Astrocyte (in vitro differentiated cells and primary cell): ENCODE data around the gene CA10. TPM values are rescaled to one million over a fixed set of nuclear protein-coding genes. Genes with fewer than 3 reads are reported as not detected.

Source experiments
- DNase-seq: peaks from one replicate; pipeline ENCODE4 v3.0.0-alpha.2; 2010; ENCODE audit warnings: low read depth
- FAIRE-seq: peaks from 2 replicates; lab custom pipeline; 2011; peaks lifted over from hg19 to GRCh38; lab: Jason Lieb, UNC
- H2AFZ ChIP-seq: 2 replicates; pipeline ENCODE4 v1.6.0; 2012; ENCODE audit warnings: low read depth, low read length, inconsistent platforms
- H3K27ac ChIP-seq: 2 replicates; pipeline ENCODE4 v1.5.1; 2011; ENCODE audit warnings: low read depth, low read length, inconsistent platforms
- H3K27me3 ChIP-seq: 2 replicates; pipeline ENCODE4 v1.6.0; 2011; ENCODE audit warnings: low read length, inconsistent platforms; ENCODE audit not compliant: insufficient read depth
- H3K36me3 ChIP-seq: 2 replicates; pipeline ENCODE4 v1.5.1; 2011; ENCODE audit warnings: low read length, inconsistent platforms; ENCODE audit not compliant: insufficient read depth
- H3K4me1 ChIP-seq: 2 replicates; pipeline ENCODE4 v1.5.1; 2011; ENCODE audit warnings: low read length, inconsistent platforms; ENCODE audit not compliant: insufficient read depth
- H3K4me2 ChIP-seq: 2 replicates; pipeline ENCODE4 v1.6.0; 2012; ENCODE audit warnings: low read length, inconsistent platforms
- H3K4me3 ChIP-seq: 2 replicates; pipeline ENCODE4 v1.5.1; 2011; ENCODE audit warnings: low read depth, mild to moderate bottlenecking, low read length, inconsistent platforms; ENCODE audit not compliant: insufficient read depth
- H3K79me2 ChIP-seq: 2 replicates; pipeline ENCODE4 v1.6.0; 2012; ENCODE audit warnings: mild to moderate bottlenecking, low read length, inconsistent platforms; ENCODE audit not compliant: insufficient read depth
- H3K9ac ChIP-seq: 2 replicates; pipeline ENCODE4 v1.6.0; 2012; ENCODE audit warnings: mild to moderate bottlenecking, low read length, inconsistent platforms
- H3K9me3 ChIP-seq: 2 replicates; pipeline ENCODE4 v1.5.1; 2012; ENCODE audit warnings: low read depth, mild to moderate bottlenecking, low read length, inconsistent platforms; ENCODE audit not compliant: insufficient read depth
- H4K20me1 ChIP-seq: 2 replicates; pipeline ENCODE4 v1.6.0; 2012; ENCODE audit warnings: low read length, inconsistent platforms; ENCODE audit not compliant: insufficient read depth
- H3K27ac Mint-ChIP-seq: one replicate; pipeline ENCODE4 v1.8.0; 2021; ENCODE audit warnings: mild to moderate bottlenecking, mixed read lengths; ENCODE audit not compliant: unreplicated experiment
- H3K27me3 Mint-ChIP-seq: one replicate; pipeline ENCODE4 v1.8.0; 2021; ENCODE audit warnings: low read depth, mixed read lengths; ENCODE audit not compliant: unreplicated experiment
- H3K36me3 Mint-ChIP-seq: one replicate; pipeline ENCODE4 v1.8.0; 2021; ENCODE audit warnings: low read depth, mixed read lengths; ENCODE audit not compliant: unreplicated experiment
- H3K4me1 Mint-ChIP-seq: one replicate; pipeline ENCODE4 v1.8.0; 2021; ENCODE audit warnings: low read depth, mixed read lengths; ENCODE audit not compliant: unreplicated experiment
- H3K4me3 Mint-ChIP-seq: one replicate; pipeline ENCODE4 v1.8.0; 2021; ENCODE audit warnings: mild to moderate bottlenecking, moderate library complexity, mixed read lengths; ENCODE audit not compliant: unreplicated experiment
- H3K9me3 Mint-ChIP-seq: one replicate; pipeline ENCODE4 v1.8.0; 2021; ENCODE audit warnings: mild to moderate bottlenecking, mixed read lengths; ENCODE audit not compliant: unreplicated experiment
- EZH2 ChIP-seq: IDR thresholded peaks from 2 replicates; pipeline ENCODE4 v1.6.1; 2012; ENCODE audit warnings: mild to moderate bottlenecking, low read length, inconsistent platforms; ENCODE audit not compliant: insufficient read depth
- total RNA-seq: library from RNA; stranded (reverse); gene quantifications from 2 replicates; pipeline ENCODE4 v1.2.1, GENCODE V29; 2021
- TF ChIP-seq, protein P1 (sequence below): IDR thresholded peaks from 2 replicates; pipeline ENCODE4 v1.5.1; 2011; ENCODE audit warnings: low read depth, mild to moderate bottlenecking, inconsistent platforms, low read length, moderate library complexity; ENCODE audit not compliant: insufficient read depth

Gene CA10
- total RNA-seq, 1 donor from 2014 or later = 0.43 TPM

DNA sequence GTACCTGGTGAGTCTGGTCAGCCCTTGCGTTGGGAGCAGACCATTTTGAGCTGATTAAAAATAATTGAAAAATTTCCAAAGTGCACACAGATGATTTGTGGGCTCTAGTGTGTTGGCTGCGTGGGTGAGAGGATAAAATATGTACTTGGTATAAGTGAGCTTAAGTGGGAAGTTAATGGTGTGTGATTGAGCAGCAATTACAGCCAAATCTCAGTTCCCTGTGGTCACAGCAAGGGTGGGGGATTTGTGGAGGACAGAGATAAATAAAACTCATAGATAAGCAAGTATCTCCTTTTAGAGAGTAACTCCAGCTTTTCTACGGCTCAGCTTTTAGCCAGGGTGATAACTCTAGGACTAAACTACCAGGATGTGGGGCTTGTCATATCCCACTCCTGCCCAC lies 507.7 kb downstream of the CA10 start:
- DNase-seq (no peak), FAIRE-seq (no peak)
- Mint-ChIP-seq H3K9me3 (no peaks in the 10 kb centered on the region), H3K27me3 (peaks cover 4% of the 10 kb centered on the region), H3K4me3 (no peak overlapping the region), H3K4me1 (peaks cover 9% of the 10 kb centered on the region), H3K36me3 (no peaks in the 10 kb centered on the region), H3K27ac (no peak overlapping the region)
- Histone ChIP-seq H4K20me1 (no peaks in the 10 kb centered on the region), H3K4me3 (no peak overlapping the region), H3K4me2 (no peak overlapping the region), H3K79me2 (no peaks in the 10 kb centered on the region), H3K36me3 (no peaks in the 10 kb centered on the region), H3K9ac (no peak overlapping the region), H2AFZ (no peak overlapping the region), H3K27ac (no peak overlapping the region), H3K27me3 (no peaks in the 10 kb centered on the region), H3K4me1 (no peaks in the 10 kb centered on the region), H3K9me3 (no peaks in the 10 kb centered on the region)
- TF ChIP-seq, protein P1, sequence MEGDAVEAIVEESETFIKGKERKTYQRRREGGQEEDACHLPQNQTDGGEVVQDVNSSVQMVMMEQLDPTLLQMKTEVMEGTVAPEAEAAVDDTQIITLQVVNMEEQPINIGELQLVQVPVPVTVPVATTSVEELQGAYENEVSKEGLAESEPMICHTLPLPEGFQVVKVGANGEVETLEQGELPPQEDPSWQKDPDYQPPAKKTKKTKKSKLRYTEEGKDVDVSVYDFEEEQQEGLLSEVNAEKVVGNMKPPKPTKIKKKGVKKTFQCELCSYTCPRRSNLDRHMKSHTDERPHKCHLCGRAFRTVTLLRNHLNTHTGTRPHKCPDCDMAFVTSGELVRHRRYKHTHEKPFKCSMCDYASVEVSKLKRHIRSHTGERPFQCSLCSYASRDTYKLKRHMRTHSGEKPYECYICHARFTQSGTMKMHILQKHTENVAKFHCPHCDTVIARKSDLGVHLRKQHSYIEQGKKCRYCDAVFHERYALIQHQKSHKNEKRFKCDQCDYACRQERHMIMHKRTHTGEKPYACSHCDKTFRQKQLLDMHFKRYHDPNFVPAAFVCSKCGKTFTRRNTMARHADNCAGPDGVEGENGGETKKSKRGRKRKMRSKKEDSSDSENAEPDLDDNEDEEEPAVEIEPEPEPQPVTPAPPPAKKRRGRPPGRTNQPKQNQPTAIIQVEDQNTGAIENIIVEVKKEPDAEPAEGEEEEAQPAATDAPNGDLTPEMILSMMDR = no peak
- no peak for TF ChIP-seq EZH2

- H3K79me2 ChIP-seq = no peaks in the 10 kb centered on the region
- H4K20me1 ChIP-seq = no peaks in the 10 kb centered on the region
- TF ChIP-seq, protein P1 = no peak
- no peak for TF ChIP-seq EZH2
- H3K4me1 ChIP-seq = no peaks in the 10 kb centered on the region
- no peak overlapping the region for H2AFZ ChIP-seq
- Mint-ChIP-seq H3K36me3 (no peaks in the 10 kb centered on the region), H3K27ac (no peak overlapping the region), H3K9me3 (no peaks in the 10 kb centered on the region), H3K4me3 (no peak overlapping the region), H3K4me1 (peaks cover 9% of the 10 kb centered on the region), H3K27me3 (peaks cover 2% of the 10 kb centered on the region)
- DNase-seq (no peak), FAIRE-seq (no peak)
- H3K27me3 ChIP-seq = no peaks in the 10 kb centered on the region
- no peaks in the 10 kb centered on the region for H3K36me3 ChIP-seq
- H3K9me3 ChIP-seq = no peaks in the 10 kb centered on the region
- no peak overlapping the region for H3K4me3 ChIP-seq
- no peak overlapping the region for H3K27ac ChIP-seq
- H3K9ac ChIP-seq = no peak overlapping the region
- H3K4me2 ChIP-seq = no peak overlapping the region
These were observed 508.3 kb downstream of the CA10 start for GRCh38 chr17:51650202-51650601.

DNA sequence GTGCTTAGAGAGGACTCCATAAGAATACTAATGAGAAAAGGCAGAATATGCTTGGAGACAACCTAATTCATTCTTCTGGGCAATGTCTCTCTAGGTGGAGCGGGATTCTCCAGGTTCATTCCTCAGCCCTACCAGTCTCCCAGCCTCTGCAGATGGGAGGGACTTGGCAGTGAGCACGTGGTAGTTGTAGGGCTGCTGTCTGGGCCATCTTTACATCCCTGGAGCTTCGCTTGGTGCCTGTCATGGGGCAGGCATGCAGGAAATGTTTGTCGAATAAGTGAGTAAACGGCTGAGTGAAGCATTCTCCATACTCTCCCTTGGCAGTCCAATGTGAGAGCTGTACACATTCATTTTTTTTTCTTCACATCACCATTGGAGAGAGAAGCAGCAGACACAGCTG lies 510.7 kb downstream of the CA10 start:
- no peaks in the 10 kb centered on the region for H3K9me3 ChIP-seq
- DNase-seq (no peak), FAIRE-seq (no peak)
- Mint-ChIP-seq H3K27ac (no peak overlapping the region), H3K36me3 (no peaks in the 10 kb centered on the region), H3K27me3 (peaks cover 2% of the 10 kb centered on the region), H3K4me1 (peaks cover 9% of the 10 kb centered on the region), H3K9me3 (no peaks in the 10 kb centered on the region), H3K4me3 (no peak overlapping the region)
- H2AFZ ChIP-seq = no peak overlapping the region
- no peaks in the 10 kb centered on the region for H3K27me3 ChIP-seq
- no peaks in the 10 kb centered on the region for H3K4me1 ChIP-seq
- no peaks in the 10 kb centered on the region for H3K36me3 ChIP-seq
- no peak overlapping the region for H3K27ac ChIP-seq
- no peaks in the 10 kb centered on the region for H4K20me1 ChIP-seq
- H3K4me2 ChIP-seq = no peak overlapping the region
- TF ChIP-seq, protein P1 = no peak
- no peak for TF ChIP-seq EZH2
- H3K9ac ChIP-seq = no peak overlapping the region
- no peak overlapping the region for H3K4me3 ChIP-seq
- no peaks in the 10 kb centered on the region for H3K79me2 ChIP-seq
